Effector memory CD4-positive, alpha-beta T cell (primary cell): ENCODE data around the gene CRYGB.

Source experiments
- DNase-seq, 3 donors: peaks; one replicate each; pipeline ENCODE4 v3.0.0-alpha.2; 2020
- H3K27ac ChIP-seq: 2 replicates; pipeline ENCODE4 v1.7.0; 2013; ENCODE audit warnings: mild to moderate bottlenecking, low read length, moderate library complexity; ENCODE audit not compliant: insufficient read depth, poor library complexity, severe bottlenecking
- H3K27me3 ChIP-seq: replicated peaks from 2 replicates; pipeline ENCODE4 v1.7.0; 2013; ENCODE audit warnings: mild to moderate bottlenecking, low read length; ENCODE audit not compliant: insufficient read depth, control insufficient read depth, poor library complexity, severe bottlenecking
- H3K36me3 ChIP-seq: 2 replicates; pipeline ENCODE4 v1.7.0; 2013; ENCODE audit warnings: mild to moderate bottlenecking, low read length, moderate library complexity; ENCODE audit not compliant: control insufficient read depth, insufficient read depth
- H3K4me1 ChIP-seq: 2 replicates; pipeline ENCODE4 v1.7.0; 2013; ENCODE audit warnings: low read length, mild to moderate bottlenecking; ENCODE audit not compliant: control insufficient read depth, insufficient read depth, poor library complexity, severe bottlenecking
- H3K4me3 ChIP-seq: 2 replicates; pipeline ENCODE4 v1.7.0; 2013; ENCODE audit warnings: low read length, low read depth, mild to moderate bottlenecking; ENCODE audit not compliant: insufficient read depth, poor library complexity, severe bottlenecking
- H3K9me3 ChIP-seq: 2 replicates; pipeline ENCODE4 v1.7.0; 2013; ENCODE audit warnings: mild to moderate bottlenecking, low read length, moderate library complexity; ENCODE audit not compliant: control insufficient read depth

The CRYGB gene

GRCh38 chr2:208182835-208183234 is 36.9 kb upstream of the CRYGB start:
- Histone ChIP-seq H3K4me3 (no peak overlapping the region), H3K27me3 (no peaks in the 10 kb centered on the region), H3K36me3 (no peaks in the 10 kb centered on the region), H3K9me3 (no peaks in the 10 kb centered on the region), H3K27ac (no peak overlapping the region), H3K4me1 (no peaks in the 10 kb centered on the region)
- DNase-seq, result no peak

- no peaks in the 10 kb centered on the region for H3K9me3 ChIP-seq
- H3K27ac ChIP-seq, result no peak overlapping the region
- no peaks in the 10 kb centered on the region for H3K4me1 ChIP-seq
- no peaks in the 10 kb centered on the region for H3K36me3 ChIP-seq
- no peak overlapping the region for H3K4me3 ChIP-seq
- DNase-seq, result no peak
- H3K27me3 ChIP-seq, result no peaks in the 10 kb centered on the region
Measured at GRCh38 chr2:208179028-208179609, 33.2 kb upstream of the CRYGB start.

- no peak overlapping the region for H3K4me3 ChIP-seq
- DNase-seq, result no peak
- no peaks in the 10 kb centered on the region for H3K9me3 ChIP-seq
- H3K36me3 ChIP-seq, result no peaks in the 10 kb centered on the region
- H3K27me3 ChIP-seq, result no peaks in the 10 kb centered on the region
- no peaks in the 10 kb centered on the region for H3K4me1 ChIP-seq
- H3K27ac ChIP-seq, result no peak overlapping the region
Measured at GRCh38 chr2:208175840-208176153, 29.8 kb upstream of the CRYGB start.

DNA sequence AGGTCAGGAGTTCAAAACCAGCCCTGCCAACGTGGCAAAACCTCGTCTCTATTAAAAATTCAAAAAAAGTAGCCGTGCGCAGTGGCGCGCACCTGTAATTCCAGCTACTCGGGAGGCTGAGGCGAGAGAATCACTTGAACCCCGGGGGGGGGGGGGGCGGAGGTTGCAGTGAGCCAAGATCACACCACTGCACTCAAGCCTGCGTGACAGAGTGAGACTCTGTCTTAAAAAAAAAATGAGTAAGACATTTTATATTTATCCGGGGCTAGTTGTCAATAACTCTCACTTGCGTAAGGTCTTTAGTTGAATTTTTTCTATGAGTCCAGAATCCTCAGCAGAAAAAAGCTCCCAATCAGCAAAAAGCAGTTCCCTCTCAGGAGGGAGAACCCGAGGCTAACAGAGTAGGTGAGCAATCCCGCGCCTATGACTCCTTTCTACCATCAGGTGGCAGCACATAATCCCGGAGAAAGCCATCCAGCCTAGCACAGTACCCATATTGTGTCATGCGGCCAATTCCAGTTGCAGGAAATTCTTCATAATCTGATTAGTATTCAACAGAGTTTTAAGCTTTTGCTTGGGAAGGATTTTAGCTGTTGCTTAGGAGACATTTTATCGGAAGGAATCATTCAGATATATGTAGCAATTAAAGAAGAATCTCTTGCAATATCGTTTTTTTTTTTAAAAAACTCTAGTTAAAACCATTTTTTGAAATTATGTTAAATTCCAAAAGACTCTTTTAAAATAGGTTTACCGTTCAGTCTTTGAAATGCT is 29.3 kb upstream of the CRYGB start:
- no peaks in the 10 kb centered on the region for H3K4me1 ChIP-seq
- H3K27ac ChIP-seq, result no peak overlapping the region
- H3K36me3 ChIP-seq, result no peaks in the 10 kb centered on the region
- H3K4me3 ChIP-seq, result no peak overlapping the region
- DNase-seq, result peak; percentile 6 to 20 (median 12)
- H3K9me3 ChIP-seq, result no peaks in the 10 kb centered on the region
- no peaks in the 10 kb centered on the region for H3K27me3 ChIP-seq

DNA sequence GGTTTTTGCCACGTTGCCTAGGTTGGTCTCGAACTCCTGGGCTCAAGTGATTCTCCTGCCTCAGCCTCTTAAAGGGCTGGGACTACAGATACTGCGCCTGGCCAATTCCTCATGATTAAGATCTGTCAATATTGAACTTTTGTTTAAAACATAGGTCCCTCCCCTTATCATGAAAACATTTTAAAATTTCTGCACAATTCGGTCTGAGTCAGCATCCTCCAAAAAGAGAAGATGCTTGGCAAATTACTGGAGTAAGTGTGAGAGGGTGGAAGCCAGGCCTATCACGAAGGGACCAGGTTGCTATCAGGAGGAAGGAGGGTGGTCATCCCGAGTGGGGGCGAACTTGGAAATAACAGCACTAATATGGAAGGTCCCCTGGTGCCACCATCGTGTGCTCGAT is 28.2 kb upstream of the CRYGB start:
- no peaks in the 10 kb centered on the region for H3K4me1 ChIP-seq

GRCh38 chr2:208172125-208172524 is 26.2 kb upstream of the CRYGB start:
- no peaks in the 10 kb centered on the region for H3K4me1 ChIP-seq
- no peak overlapping the region for H3K27ac ChIP-seq
- no peak for DNase-seq
- no peaks in the 10 kb centered on the region for H3K27me3 ChIP-seq
- no peak overlapping the region for H3K4me3 ChIP-seq
- no peaks in the 10 kb centered on the region for H3K9me3 ChIP-seq
- no peaks in the 10 kb centered on the region for H3K36me3 ChIP-seq

More for the DNA sequence above, 28.2 kb upstream of the CRYGB start:
- no peak for DNase-seq
- H3K27me3 ChIP-seq, result no peaks in the 10 kb centered on the region
- no peaks in the 10 kb centered on the region for H3K9me3 ChIP-seq
- no peaks in the 10 kb centered on the region for H3K36me3 ChIP-seq
- no peak overlapping the region for H3K27ac ChIP-seq
- H3K4me3 ChIP-seq, result no peak overlapping the region

GRCh38 chr2:208164951-208165755 is 19.2 kb upstream of the CRYGB start:
- H3K4me1 ChIP-seq, result no peaks in the 10 kb centered on the region
- DNase-seq, result no peak
- H3K27me3 ChIP-seq, result no peaks in the 10 kb centered on the region
- no peaks in the 10 kb centered on the region for H3K36me3 ChIP-seq
- H3K9me3 ChIP-seq, result no peaks in the 10 kb centered on the region
- no peak overlapping the region for H3K27ac ChIP-seq
- no peak overlapping the region for H3K4me3 ChIP-seq

GRCh38 chr2:208163489-208163888 is 17.5 kb upstream of the CRYGB start, which contains the start of gene CRYGA:
TSS of gene CRYGA (minus strand) at chr2:208163589. CDS start at chr2:208163556, 33 bp downstream.
- no peak for DNase-seq
- H3K9me3 ChIP-seq, result no peaks in the 10 kb centered on the region

DNA sequence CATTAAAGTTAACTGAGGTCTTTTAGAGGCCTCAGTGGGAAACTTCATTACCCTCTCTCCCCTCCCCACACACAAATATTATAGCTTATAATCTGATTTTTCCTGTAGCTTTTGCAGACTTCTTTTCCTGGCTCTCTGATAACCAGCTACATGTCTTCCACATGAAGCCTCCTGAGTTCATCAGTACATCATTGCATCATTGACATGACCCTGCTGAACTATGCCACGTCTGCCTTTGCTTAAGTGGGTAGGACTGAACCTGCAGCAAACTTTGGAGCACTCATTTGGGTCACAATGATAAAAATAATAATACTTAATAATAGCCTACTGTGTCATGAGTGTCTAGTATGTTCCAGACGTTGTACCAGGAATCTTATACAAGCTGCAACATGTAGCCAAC is 10.5 kb upstream of the CRYGB start:
- Histone ChIP-seq H3K27me3 (no peaks in the 10 kb centered on the region), H3K4me1 (no peaks in the 10 kb centered on the region)

More at GRCh38 chr2:208163489-208163888, 17.5 kb upstream of the CRYGB start, which contains the start of gene CRYGA:
- H3K27me3 ChIP-seq, result no peaks in the 10 kb centered on the region
- H3K4me3 ChIP-seq, result no peak within 1 kb of the TSS
- H3K36me3 ChIP-seq, result no peaks in the 10 kb centered on the region
- no peaks in the 10 kb centered on the region for H3K4me1 ChIP-seq
- H3K27ac ChIP-seq, result no peak within 1 kb of the TSS

DNA sequence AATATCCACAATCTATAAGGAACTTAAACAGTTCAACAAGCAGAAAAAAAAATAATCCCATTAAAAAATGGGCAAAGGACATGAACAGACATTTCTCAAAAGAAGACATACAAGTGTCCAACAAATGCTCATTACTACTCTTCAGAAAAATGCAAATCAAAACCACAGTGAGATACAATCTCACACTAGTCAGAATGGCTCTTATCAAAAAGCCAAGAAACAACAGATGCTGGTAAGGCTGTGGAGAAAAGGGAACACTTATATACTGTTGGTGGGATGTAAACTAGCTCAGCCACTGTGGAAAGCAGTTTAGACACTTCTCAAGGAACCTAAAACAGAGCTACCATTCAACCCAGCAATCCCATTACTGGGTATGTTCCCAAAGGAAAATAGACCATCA is 7.2 kb upstream of the CRYGB start:
- Histone ChIP-seq H3K9me3 (no peaks in the 10 kb centered on the region), H3K4me1 (no peaks in the 10 kb centered on the region), H3K36me3 (no peaks in the 10 kb centered on the region), H3K27me3 (no peaks in the 10 kb centered on the region), H3K4me3 (no peak overlapping the region), H3K27ac (no peak overlapping the region)
- no peak for DNase-seq

More for the DNA sequence above, 10.5 kb upstream of the CRYGB start:
- Histone ChIP-seq H3K27ac (no peak overlapping the region), H3K4me3 (no peak overlapping the region), H3K36me3 (no peaks in the 10 kb centered on the region), H3K9me3 (no peaks in the 10 kb centered on the region)
- DNase-seq, result no peak
